CD8-positive, alpha-beta memory T cell (primary cell): ENCODE results near the gene NBPF1. TPM values are rescaled to one million over a fixed set of nuclear protein-coding genes. Genes with fewer than 3 reads are reported as not detected.
"Not testable (repeated sequence)": the region's sequence is repeated elsewhere in the genome, so short reads cannot be mapped to it uniquely, and the experiment has no call there.

ENCODE experiments used
- CTCF ChIA-PET: fragments of 350-600 bp; sonication (Branson Sonifier 250); formaldehyde crosslinking; loops from one replicate; lab custom pipeline; 2021; ENCODE audit warnings: antibody characterized with exemption; lab: Charles Lee
- POLR2A ChIA-PET: fragments of 350-600 bp; sonication (Branson Sonifier 250); formaldehyde crosslinking; loops from one replicate; lab custom pipeline; 2021; ENCODE audit warnings: antibody characterized with exemption; lab: Charles Lee
- DNase-seq, 5 donors: peaks; one replicate each; pipeline versions ENCODE4 v3.0.0 to v3.0.0-alpha.2; 2020 to 2022; ENCODE audit warnings: mixed read lengths in 1 of 5
- H3K27ac ChIP-seq: one replicate; pipeline ENCODE4 v1.7.0; 2013; ENCODE audit warnings: low read depth, mild to moderate bottlenecking, low read length, moderate library complexity
- H3K27me3 ChIP-seq: 2 replicates; pipeline ENCODE4 v1.7.0; 2013; ENCODE audit warnings: low read length, mild to moderate bottlenecking; ENCODE audit not compliant: insufficient read depth, poor library complexity, severe bottlenecking
- H3K36me3 ChIP-seq: 2 replicates; pipeline ENCODE4 v1.7.0; 2013; ENCODE audit warnings: mild to moderate bottlenecking, low read length, moderate library complexity; ENCODE audit not compliant: insufficient read depth
- H3K4me1 ChIP-seq: 2 replicates; pipeline ENCODE4 v1.7.0; 2013; ENCODE audit warnings: mild to moderate bottlenecking, low read length, moderate library complexity; ENCODE audit not compliant: insufficient read depth
- H3K4me3 ChIP-seq: 2 replicates; pipeline ENCODE4 v1.7.0; 2013; ENCODE audit warnings: mild to moderate bottlenecking, low read length
- H3K9me3 ChIP-seq: 2 replicates; pipeline ENCODE4 v1.7.0; 2013; ENCODE audit warnings: mild to moderate bottlenecking, low read length
- H3K27ac Mint-ChIP-seq, 8 donors: one replicate each; pipeline ENCODE4 v1.8.0; 2020 to 2021; ENCODE audit warnings: mixed read lengths in 8 of 8, mild to moderate bottlenecking in 6 of 8, inconsistent platforms in 3 of 8, moderate library complexity in 3 of 8
- H3K27me3 Mint-ChIP-seq, 2 donors: one replicate each; pipeline ENCODE4 v1.8.0; 2020 to 2021; ENCODE audit warnings: mixed read lengths in 2 of 2, mild to moderate bottlenecking in 1 of 2, moderate library complexity in 1 of 2
- H3K36me3 Mint-ChIP-seq, 3 donors: one replicate each; pipeline ENCODE4 v1.8.0; 2020 to 2021; ENCODE audit warnings: mixed read lengths in 3 of 3, inconsistent platforms in 1 of 3, mild to moderate bottlenecking in 1 of 3
- H3K4me1 Mint-ChIP-seq, 3 donors: one replicate each; pipeline ENCODE4 v1.8.0; 2020 to 2021; ENCODE audit warnings: mixed read lengths in 3 of 3, inconsistent platforms in 1 of 3, mild to moderate bottlenecking in 1 of 3
- H3K4me3 Mint-ChIP-seq, 7 donors: one replicate each; pipeline ENCODE4 v1.8.0; 2020 to 2021; ENCODE audit warnings: mixed read lengths in 7 of 7, mild to moderate bottlenecking in 6 of 7, moderate library complexity in 4 of 7, inconsistent platforms in 2 of 7
- H3K9me3 Mint-ChIP-seq, 5 donors: one replicate each; pipeline ENCODE4 v1.8.0; 2020 to 2022; ENCODE audit warnings: mixed read lengths in 5 of 5, mild to moderate bottlenecking in 3 of 5, moderate library complexity in 2 of 5, inconsistent platforms in 1 of 5
- polyA plus RNA-seq: library from polyadenylated mRNA; unstranded; fragments of 300-500 nt; fragmentation: Illumina TruSeq; gene quantifications from one replicate; pipeline ENCODE4 v1.2.3, GENCODE V29; 2021
- total RNA-seq, 2 experiments: library from RNA; stranded (reverse); gene quantifications; one replicate each; pipeline ENCODE4 v1.2.3, GENCODE V29; 2021

Gene NBPF1
- total and polyA plus RNA-seq, 3 experiments from 2014 or later, result 7.6 to 9.7 (median 7.9) TPM

DNA sequence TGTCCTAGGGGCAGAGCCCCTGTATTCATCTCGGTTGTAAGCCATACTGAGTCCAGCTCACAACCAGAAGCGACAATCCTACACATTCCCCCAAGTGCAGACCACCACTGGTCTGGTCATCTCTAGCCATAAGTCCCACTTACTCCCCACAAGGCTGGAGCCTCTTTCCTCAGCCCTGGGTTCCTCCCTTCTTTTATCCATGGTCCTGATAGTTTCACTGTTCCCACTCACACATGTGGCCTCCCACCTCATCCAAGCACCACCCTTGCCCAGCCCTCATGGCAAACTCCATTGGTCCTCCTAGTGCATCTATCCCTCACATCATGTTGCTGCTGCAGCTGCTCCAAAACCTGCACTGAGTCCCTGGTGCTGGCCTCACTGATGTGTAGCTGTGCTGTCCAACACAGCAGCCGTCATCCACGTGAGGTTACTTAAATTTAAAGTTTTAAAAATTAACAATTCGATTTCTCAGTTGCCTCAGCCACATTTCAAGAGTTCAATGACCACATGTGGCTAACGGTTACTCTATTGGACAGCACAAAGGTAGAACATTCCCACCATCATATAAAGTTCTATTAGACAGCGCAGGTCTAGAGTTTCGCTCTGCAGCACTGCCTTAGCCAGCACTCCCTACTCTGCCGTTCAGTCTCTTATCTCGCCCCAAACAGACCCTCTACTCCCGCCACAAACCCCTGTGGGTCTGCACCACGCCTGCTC, 30.3 kb upstream of the NBPF1 start:
- H3K36me3 ChIP-seq, H3K27me3 Mint-ChIP-seq, H3K27ac Mint-ChIP-seq, H3K9me3 Mint-ChIP-seq, H3K27me3 ChIP-seq, H3K4me1 Mint-ChIP-seq, H3K9me3 ChIP-seq, H3K4me3 Mint-ChIP-seq, H3K36me3 Mint-ChIP-seq: not testable (repeated sequence)
- peak overlapping the region; percentile 77 for H3K4me3 ChIP-seq
- H3K27ac ChIP-seq, result peak overlapping the region; percentile 88
- DNase-seq, result peak in 3 of 5 donors; percentile 5 to 50 (median 6)
- H3K4me1 ChIP-seq, result peaks cover 35% of the 10 kb centered on the region
- ChIA-PET POLR2A (interaction anchor here (0.6 kb wide), 1 partner anchor 8 kb away, joined by 3 read pairs; no protein-coding TSS in a partner anchor), CTCF (interaction anchor here (1.2 to 1.5 kb wide), 5 partner anchors 11 to 64 kb away, joined by 3 to 6 read pairs (median 3); no protein-coding TSS in a partner anchor)

DNA sequence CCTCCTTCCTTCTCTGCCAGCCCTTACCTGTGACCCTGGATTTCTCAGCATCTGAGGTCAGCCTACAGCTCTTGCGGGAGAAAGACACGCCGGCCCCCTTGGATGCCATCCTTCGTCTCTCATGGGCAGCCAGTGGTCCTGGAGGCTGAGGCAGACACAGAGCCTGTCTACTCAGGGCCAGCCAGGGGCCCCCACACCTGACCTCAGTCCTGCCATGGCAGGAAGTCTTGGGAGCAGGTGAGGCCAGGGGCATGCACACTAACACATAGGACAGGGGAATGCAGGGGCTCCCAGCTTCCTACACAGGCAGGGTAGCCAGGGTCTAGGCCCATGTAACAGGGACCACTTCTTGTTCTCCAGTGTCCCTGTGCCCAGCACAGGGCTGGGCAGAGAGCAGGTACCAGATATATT, 29.6 kb upstream of the NBPF1 start:
- Histone ChIP-seq H3K27ac (peak overlapping the region; percentile 88), H3K4me3 (peak overlapping the region; percentile 77), H3K4me1 (peaks cover 35% of the 10 kb centered on the region)
- CTCF ChIA-PET, H3K36me3 ChIP-seq, H3K9me3 ChIP-seq, H3K27me3 Mint-ChIP-seq, H3K4me3 Mint-ChIP-seq, H3K4me1 Mint-ChIP-seq, H3K36me3 Mint-ChIP-seq, H3K27ac Mint-ChIP-seq, H3K27me3 ChIP-seq, POLR2A ChIA-PET, H3K9me3 Mint-ChIP-seq: not testable (repeated sequence)
- peak in 3 of 5 donors; percentile 3 to 58 (median 19) for DNase-seq

DNA sequence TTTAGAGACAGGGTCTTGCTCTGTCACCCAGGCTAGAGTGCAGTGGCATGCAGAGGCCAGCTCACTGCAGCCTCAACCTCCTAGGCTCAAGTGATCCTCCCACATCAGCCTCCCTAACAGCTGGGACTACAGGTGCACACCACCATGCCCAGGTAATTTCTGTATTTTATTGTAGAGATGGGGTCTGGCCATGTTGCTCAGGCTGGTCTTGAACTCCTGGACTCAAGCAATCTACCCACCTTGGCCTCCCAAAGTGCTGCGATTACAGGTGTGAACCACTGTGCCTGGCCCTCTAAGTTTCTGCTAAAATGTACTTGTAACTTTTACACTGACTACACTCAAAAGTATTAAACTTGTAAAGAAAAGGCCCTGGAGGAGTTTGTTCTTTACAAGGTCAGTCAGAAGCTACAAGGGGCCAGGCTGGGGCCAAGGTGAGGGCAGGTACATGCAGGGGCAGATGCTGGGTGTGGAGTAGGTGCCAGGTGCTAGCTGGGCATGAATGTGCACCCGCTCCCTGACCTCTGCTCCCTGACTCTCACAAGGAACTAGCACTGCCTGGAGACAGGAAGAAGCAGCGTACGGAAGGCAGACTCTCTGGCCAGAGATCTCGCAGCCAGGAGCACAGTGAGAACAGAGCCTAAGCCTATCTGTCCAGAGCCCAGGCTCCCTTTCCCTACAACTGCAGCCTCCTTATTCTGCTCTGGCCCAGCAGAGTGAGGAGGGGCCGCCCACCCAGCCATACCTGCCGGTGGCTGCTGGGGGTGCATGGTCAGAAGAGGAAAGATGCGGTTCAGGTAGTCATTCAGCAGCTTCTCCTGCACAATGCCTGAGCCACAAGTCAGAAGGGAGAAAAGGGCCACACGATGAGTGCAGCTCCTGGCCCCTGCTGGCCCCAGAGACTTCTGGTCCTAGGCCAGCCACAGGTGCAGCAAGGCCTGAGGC, 28.9 kb upstream of the NBPF1 start:
- Mint-ChIP-seq H3K27ac (peak overlapping the region in 1 of 8 donors; percentile 24), H3K4me3 (peak overlapping the region in 3 of 7 donors; percentile 10 to 32 (median 22))
- H3K27me3 Mint-ChIP-seq, H3K9me3 ChIP-seq, H3K4me1 Mint-ChIP-seq, H3K36me3 ChIP-seq, H3K9me3 Mint-ChIP-seq, H3K4me3 ChIP-seq, POLR2A ChIA-PET, H3K27ac ChIP-seq, H3K27me3 ChIP-seq, H3K36me3 Mint-ChIP-seq: not testable (repeated sequence)
- DNase-seq, result peak in 2 of 5 donors; percentile 0 to 42
- H3K4me1 ChIP-seq, result peaks cover 35% of the 10 kb centered on the region
- CTCF ChIA-PET, result interaction anchor here (1.8 kb wide), 1 partner anchor 67 kb away, joined by 5 read pairs; no protein-coding TSS in a partner anchor

DNA sequence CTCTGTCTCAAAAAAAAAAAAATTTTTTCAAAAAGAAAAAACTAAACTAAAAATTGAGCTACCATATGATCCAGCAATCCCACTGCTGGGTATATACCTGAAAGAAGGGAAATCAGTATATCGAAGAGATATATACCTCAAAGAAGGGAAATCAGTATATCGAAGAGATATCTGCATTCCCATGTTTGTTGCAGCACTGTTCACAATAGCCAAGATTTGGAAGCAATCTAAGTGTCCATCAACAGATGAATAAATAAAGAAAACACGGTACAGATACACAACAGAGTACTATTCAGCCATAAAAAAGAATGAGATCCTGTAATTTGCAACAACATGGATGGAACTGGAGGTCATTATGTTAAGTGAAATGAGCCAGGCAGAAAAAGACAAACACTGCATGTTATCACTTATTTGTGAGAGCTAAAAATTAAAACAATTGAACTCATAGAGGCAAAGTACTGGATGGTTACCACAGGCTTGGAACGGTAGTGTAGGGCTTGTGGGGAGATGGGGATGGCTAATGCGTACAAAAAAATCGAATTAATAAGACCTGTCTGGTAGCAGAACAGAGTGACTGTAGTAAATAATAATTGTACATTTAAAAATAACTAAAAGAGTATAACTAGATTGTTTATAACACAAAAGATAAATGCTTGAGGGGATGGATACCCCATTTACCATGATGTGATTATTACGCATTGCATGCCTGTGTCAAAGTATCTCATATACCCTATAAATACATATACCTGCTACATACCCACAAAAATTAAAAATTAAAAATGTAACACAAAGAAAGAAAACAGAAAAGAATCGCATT, 28.0 kb upstream of the NBPF1 start:
- not testable (repeated sequence) for H3K9me3 ChIP-seq, H3K27ac Mint-ChIP-seq, H3K27ac ChIP-seq, H3K27me3 Mint-ChIP-seq, H3K36me3 ChIP-seq, H3K4me3 Mint-ChIP-seq, H3K4me3 ChIP-seq, H3K9me3 Mint-ChIP-seq, H3K36me3 Mint-ChIP-seq, H3K27me3 ChIP-seq, H3K4me1 Mint-ChIP-seq
- H3K4me1 ChIP-seq, result peaks cover 35% of the 10 kb centered on the region
- CTCF ChIA-PET, result interaction anchor here (1.0 to 1.8 kb wide), 2 partner anchors 12 to 68 kb away, joined by 3 to 5 read pairs; no protein-coding TSS in a partner anchor
- POLR2A ChIA-PET, result interaction anchor here (0.6 kb wide), 1 partner anchor 262 kb away, joined by 3 read pairs; no protein-coding TSS in a partner anchor
- peak in 1 of 5 donors; percentile 0 for DNase-seq

DNA sequence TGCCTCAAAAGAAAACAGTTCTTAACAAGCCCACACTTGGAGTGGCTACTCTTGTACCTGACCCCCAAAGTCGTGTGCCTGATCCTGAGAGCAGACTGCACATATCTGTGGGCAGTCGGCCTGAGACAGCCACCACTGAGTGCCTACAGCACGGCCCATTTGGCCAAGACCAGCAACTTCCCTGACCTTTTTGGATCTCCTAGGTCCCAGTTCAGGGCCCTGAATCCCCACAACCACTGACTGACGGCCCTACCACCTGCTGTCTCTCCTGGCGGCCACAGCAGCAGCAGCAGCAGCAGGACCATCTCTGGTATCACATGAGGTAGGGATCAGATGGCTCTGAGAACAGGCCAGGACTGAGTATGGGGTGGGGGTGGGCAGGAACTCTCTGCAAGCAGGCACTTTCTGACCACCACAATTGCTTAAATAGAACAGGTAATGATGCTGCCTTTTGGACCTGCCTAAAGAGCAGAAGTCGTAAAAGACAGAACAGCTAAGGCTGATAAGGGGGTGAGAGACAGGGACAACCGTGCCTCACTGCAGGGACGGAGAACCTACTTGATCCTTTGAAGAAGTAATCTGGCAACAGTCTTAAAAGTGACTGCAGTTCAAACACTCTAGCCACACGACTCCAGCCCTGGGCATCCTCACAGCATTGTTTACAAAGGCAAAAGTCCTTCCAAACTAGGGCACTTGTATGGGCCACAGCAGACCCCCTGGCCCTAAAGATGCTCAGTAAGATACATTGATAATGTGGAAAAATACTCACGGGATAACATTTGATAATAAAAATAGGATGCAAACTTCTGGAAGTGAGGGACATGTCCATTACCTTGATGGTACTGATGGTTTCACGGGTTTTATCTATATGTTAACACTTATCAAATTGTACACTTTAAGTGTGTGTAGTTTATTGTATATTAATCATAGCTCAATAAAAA, 26.0 kb upstream of the NBPF1 start:
- H3K9me3 Mint-ChIP-seq, CTCF ChIA-PET, POLR2A ChIA-PET, H3K36me3 ChIP-seq, H3K27ac ChIP-seq, H3K27me3 ChIP-seq, H3K4me1 Mint-ChIP-seq, H3K36me3 Mint-ChIP-seq, H3K27me3 Mint-ChIP-seq, H3K4me3 Mint-ChIP-seq, H3K9me3 ChIP-seq, H3K27ac Mint-ChIP-seq, H3K4me3 ChIP-seq: not testable (repeated sequence)
- peaks cover 25% of the 10 kb centered on the region for H3K4me1 ChIP-seq
- peak in 3 of 5 donors; percentile 1 to 46 (median 2) for DNase-seq

DNA sequence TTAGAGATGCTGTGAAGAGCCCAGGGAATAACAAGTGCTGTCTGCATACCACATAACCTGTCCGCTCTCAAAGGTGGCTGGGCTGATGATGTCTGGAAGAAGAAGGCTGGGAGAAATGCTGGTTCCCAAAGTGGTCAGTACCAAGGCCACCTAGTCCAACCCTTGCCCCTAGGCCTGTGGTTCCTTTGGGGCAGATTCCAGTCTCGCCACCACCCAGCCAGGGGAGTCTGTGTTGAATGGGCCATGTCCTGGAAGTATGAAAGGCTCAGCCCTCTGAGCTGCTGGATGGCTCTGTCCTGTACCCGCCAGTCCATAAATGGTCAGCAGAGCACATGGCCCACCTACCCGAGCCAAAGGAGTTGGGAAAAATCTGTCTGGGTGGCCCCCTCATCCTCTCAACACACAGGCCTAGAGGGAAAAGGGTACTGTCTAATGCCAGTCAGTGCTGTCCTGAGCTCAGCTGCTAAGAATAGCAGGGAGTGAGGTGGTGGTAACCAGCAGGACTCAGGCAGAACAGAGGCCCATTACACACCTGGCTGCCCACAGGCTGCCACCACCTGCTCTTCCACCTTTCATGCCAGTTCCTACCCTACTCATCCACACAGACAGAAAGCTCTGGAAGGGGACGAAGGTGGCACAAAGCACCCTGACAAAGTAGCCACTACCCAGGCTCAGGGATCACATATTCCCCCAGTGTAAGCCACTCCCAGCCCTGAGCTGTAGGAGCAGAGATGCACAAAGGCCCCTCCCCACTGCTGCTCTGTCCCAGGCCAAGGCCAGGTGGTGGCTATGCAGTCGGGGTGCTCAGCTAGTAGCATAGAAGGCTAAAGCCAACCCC, 24.8 kb upstream of the NBPF1 start:
- H3K36me3 Mint-ChIP-seq, result peaks cover 7 to 19% (median 9%) of the 10 kb centered on the region in 3 donors
- H3K36me3 ChIP-seq, H3K4me3 Mint-ChIP-seq, H3K4me3 ChIP-seq, H3K27me3 Mint-ChIP-seq, H3K27me3 ChIP-seq, H3K9me3 Mint-ChIP-seq, H3K9me3 ChIP-seq, H3K27ac ChIP-seq, H3K27ac Mint-ChIP-seq, H3K4me1 Mint-ChIP-seq, CTCF ChIA-PET, POLR2A ChIA-PET: not testable (repeated sequence)
- H3K4me1 ChIP-seq, result peaks cover 15% of the 10 kb centered on the region
- peak in 1 of 5 donors; percentile 0 for DNase-seq
